ENCODE results near the gene TRIM47.
A peak's percentile ranks its signal among the peaks of the same experiment; 100 is the strongest.

The TRIM47 gene, protein sequence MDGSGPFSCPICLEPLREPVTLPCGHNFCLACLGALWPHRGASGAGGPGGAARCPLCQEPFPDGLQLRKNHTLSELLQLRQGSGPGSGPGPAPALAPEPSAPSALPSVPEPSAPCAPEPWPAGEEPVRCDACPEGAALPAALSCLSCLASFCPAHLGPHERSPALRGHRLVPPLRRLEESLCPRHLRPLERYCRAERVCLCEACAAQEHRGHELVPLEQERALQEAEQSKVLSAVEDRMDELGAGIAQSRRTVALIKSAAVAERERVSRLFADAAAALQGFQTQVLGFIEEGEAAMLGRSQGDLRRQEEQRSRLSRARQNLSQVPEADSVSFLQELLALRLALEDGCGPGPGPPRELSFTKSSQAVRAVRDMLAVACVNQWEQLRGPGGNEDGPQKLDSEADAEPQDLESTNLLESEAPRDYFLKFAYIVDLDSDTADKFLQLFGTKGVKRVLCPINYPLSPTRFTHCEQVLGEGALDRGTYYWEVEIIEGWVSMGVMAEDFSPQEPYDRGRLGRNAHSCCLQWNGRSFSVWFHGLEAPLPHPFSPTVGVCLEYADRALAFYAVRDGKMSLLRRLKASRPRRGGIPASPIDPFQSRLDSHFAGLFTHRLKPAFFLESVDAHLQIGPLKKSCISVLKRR

DNA sequence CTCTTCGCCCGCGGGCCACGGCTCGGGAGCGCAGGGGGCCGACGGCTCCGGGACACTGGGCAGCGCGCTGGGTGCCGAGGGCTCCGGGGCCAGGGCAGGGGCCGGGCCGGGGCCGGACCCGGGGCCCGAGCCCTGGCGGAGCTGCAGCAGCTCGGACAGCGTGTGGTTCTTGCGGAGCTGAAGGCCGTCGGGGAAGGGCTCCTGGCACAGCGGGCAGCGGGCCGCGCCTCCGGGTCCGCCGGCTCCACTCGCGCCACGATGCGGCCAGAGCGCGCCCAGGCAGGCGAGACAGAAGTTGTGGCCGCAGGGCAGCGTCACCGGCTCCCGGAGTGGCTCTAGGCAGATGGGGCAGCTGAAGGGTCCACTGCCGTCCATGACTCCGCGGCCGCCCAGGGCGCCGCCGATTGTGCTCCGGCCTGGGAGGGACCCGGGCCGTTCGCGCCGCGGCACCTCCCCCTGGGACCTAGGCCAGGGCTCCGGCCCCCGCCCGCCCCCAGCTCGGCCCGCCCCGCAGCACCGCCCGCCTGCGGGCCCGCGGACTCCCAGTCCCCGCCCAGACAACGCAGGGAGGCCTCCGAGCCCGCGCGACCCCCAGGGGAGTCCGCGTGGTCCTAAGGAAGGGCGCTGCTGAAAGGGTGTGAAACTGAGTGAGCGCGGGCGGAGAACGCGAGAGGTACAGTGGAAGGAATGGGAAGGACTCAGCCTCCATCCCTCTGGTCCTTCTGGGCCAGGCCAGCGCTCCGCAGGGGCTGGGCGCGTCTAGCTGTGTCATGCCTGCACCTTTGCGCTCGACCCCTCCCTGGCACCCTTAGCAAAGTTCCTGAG, at the start of gene TRIM47:
Gene TRIM47, minus strand, starts transcription at position 408 of the 825 bp plus-strand sequence. Its CDS starts 33 bp downstream, at position 375.
- peak; percentile 60 for DNase-seq (ENCODE audit: low spot score)

DNA sequence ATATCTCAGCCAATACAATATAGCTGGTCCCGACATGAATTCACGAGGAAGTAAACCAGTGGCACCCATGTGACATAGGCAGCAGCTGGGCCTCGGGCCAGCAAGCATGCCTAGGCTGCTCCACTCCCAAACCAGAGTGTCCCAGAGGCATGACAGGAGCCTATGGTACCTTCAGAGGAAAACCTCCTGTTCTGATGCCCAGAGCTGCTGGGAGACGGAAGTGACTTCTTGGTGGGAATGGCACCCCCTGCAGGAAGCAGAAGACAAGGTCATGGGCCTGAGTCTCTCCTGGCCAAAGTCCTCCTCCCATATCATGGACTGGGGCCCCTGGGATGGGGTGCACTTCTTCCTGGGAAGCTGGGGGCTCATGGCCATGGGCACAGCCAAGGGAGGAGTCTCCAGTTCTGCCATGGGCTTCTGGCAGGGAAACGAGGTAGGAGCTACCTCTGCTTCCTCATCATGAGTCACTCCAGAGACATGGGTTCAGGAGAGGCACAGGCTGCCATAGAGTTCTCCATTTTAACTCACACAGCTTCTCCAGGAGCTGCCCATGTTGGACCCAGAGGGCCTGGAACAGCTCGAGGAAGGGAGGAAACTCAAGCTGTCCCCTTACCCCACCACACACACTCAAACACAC, 49.0 kb upstream of the TRIM47 start:
- peak; percentile 30 for DNase-seq (ENCODE audit: low spot score)

DNA sequence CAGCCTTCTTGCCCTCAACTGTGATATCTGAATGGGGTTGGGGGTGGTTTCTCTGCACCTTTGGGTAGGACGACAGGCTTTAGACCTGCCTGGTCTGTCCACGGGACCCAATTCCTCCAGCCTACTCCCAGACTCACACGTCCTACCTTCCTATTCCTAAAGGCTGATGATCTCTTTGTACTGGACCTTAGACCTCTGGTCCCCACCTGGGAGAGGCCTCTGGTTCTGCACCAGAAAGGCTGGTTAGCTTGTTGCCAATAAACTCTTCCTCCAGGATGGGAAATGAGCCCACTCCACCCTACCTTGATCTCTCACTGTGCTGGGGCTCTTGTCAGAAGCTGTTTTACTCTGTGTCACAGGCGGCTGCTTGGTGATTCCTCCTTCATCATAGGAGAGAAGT, 48.1 kb upstream of the TRIM47 start:
- DNase-seq (ENCODE audit: low spot score) = no peak

DNA sequence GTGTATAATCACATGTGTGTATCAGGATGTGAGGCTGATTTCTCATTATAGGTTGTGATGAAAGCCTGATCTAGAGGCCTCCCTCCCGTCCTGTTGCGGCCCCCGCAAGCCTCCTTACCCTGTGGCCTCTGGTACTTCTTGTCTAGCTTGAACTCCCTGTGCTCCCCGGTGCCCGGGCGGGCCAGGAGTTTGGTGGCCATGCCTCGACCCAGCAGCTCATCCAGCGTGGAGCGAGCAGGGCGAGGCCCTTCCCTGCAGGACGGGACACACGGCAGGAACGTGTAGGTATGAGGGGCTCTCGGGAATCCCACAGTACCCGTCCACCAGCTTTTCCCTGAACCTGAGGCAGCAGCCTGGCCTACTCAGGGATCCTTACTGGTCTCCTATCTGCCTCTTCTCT, 47.5 kb upstream of the TRIM47 start:
- DNase-seq (ENCODE audit: low spot score) = no peak

DNA sequence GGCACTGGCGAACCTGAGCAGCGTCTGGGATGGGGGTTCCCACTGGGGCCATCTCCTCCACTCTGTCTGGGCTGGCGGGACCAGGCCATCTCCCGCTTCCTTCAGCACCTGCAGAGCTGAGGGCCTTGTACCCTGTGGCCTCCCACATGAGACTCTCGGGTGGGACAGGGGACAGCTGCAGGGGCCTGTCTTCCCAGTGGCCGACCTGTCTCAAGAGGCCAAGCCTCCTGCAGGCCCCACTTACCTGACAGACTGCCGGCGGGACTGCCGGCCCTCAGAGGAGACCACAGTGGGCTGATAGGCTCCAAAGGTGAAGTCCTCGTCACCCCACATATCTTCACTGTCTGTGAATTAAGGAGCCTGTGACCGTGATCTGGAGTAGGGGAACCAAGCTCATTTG, 46.7 kb upstream of the TRIM47 start:
- DNase-seq (ENCODE audit: low spot score) = no peak

DNA sequence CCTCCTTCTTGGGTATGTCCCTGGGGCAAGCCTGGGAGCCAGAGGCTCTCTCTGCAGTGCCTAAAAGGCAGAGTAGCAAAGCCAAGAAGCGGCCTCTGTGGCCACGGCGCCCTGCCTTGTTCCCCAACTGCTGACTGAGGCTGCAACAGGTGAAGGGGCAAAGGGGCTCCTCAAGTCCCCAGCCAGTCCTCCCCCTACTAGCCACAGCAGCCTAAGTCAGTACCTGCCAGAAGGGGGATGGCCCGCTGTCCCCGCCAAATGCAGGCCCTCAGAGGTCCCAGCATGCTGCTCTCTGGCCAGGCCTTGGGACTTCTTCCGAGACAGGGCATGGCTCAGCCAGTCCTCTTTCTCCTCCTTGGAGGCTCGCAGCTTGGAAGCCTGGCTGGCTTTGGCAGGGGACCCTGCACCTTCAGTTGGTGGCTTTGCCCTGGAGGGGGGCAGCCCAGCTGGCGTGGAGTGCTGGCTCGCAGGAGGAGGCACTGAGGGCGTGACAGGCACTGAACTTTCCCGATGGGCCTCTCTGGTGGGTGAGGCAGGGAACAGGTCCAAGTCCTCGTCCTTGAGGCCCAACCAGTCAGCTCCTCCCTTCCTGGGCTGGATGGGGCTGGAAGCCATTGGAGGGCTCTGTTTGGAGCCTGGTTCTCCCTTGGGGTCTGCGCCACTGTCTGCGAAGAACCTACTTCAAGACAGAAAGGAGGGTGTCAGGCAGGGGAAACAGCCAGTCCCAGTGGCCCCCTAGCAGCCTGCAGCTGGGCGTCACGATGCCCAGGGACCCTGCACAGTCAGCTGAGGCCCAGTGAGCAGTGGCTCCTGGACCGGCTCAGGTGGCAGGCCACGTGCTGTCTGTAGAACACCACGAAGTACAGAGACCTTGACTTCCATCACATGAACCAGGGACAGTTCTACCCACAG, 44.8 kb upstream of the TRIM47 start:
- no peak for DNase-seq (ENCODE audit: low spot score)

DNA sequence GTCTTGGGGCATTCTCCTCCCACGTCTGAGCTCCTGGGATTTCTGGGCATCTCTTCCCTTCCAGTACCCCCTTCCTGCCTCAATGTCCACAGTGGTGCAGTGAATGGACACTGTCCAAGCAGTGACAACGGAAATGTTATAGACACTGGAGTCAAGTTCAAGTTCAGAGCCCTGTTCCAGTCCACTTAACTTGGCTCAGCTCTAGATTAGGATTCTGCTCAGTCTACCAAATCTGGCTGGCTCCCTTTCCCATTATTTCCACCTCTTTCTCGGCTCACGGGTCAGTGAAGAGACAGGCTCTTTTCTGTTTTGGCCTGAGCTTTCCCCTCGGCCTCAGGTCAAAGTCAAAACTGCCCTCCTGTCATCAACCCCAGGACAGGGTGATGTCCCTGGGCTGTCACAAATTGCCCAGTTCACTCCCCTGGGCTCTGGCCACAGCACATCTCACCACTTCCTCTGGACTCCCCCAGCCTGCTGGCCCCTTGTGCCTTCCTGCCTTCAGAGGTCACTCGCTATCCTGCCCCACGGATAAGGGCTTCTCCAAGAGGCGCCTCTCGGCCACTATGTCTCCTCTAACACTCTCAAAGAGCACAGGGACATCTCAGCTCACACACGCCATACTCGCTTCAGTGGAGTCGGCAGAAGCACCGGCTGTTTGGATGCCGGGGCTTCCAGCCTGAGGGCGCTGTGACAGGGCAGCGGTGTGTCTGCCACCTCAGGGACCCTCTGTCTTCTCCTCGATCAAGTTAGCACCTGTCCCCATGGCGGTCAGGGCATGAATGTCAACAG, 44.0 kb upstream of the TRIM47 start:
- DNase-seq (ENCODE audit: low spot score) = no peak

DNA sequence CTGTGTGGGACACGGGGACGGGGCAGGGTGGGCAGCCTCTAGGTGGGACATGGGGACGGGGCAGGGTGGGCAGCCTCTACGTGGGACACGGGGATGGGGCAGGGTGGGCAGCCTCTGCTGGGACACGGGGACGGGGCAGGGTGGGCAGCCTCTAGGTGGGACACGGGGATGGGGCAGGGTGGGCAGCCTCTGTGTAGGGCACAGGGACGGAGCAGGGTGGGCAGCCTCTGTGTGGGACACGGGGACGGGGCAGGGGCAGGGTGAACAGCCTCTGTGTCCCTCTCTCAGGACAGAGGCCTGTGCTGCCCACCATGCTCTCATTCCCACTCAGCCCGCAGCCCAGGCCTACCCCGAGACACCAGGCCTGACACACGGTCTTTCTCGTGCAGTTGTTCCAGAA, 43.2 kb upstream of the TRIM47 start:
- DNase-seq (ENCODE audit: low spot score) = no peak

DNA sequence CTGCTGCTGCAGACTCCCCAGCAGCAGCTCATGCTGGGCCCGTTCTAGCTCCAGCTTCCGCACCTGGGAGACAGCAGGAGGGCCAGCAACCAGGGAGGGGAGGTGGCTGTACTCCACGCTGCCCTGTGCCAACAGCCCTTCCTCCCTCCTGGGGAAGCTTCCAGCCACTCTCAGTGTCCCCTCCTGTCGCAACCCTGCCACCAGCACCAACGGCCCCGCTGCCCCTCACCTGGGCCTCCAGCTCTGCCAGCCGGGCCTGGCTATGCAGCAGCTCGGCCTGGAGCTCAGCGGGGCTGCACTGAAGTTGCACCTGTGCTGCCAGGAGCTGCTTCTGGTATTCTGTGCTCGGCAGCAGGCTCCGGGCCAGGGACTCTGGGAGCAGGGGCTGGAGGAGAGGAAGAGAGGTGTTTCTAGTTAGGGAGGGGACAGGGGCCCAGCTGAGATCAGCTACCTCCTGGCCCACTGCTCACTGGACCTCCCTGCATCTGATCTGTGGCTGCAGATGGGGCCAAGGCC, 41.7 kb upstream of the TRIM47 start:
- no peak for DNase-seq (ENCODE audit: low spot score)

DNA sequence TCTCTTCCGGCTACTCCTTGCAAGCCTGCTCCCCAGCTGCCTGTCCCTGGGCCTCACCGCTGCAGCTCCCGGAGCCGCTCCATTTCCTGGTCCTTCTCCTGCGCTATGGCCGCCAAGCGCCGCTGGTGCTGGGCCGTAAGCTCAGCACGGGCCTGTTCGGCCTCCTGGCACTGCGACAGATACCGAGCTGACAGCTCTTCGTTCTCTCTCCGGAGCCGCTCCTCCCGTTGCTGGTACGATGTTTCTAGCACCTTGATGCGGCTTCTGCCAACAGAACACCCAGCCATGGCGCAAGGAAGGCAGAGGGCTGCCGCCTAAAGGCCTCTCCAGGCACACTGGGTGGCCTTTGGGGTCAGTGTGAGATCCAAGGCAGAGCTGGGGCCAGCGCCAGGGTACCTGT, 41.2 kb upstream of the TRIM47 start:
- DNase-seq (ENCODE audit: low spot score) = no peak

DNA sequence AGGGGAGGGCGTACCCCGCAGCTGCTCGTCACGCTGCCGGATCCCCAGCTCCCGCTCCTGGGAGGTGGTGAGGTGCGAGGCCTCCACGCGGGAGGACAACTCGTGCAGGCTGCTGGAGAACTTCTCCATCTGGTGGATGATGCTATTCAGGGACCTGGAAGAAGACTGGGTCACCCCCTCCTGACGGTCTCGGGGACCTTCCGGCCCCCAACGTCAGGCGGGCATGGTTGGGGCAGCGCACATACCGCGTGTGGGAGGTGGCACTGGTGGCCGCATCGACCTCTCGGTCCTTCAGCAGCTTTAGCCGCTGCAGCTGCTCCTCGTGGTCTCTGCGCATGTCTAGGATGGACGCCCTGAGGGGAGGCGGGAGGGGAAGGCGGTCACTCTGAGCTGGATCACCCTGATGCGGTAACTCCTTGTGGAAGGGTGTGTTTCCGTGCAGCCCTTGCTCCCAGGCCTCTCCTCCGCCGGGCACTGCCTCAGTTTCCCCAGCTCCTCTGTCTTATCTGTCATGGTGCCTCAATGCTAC, 39.6 kb upstream of the TRIM47 start:
- DNase-seq (ENCODE audit: low spot score) = no peak

DNA sequence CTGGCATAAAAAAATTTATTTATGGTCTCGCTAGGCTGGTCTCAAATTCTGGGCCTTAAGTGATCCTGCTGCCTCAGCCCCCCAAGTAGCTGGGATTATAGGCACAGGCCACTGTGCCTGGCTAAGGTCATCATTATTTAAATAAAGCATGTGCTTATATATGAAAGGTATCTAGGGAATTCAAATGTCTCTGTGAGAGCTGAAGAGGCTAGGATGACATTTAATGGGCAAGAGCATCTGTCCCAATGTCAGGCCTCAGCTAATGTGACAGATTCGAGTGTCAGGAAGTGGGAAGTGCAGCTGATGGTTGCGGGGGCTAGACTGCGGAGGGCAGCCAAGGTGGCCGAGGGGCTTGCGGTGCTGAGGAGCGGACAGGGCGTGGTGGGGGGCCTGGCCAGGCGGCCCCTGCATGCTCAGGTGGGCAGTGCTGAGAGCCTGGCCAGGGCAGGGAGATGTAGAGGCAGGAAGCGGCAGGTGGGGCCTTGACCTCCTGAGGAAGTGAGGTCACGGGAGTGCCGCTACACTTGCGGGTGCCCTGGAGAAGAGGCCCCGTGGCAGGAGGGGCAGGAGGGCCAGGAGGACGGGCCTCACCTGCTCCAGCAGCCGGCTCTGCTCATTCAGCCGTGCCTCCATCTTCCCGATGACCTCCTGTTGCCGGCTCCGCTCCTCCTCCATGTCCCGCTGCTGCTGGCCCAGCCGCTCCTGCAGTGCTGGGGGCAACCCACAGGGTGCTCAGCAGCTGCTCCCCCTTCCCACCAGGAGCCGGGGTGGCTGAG, 38.9 kb upstream of the TRIM47 start:
- no peak for DNase-seq (ENCODE audit: low spot score)

DNA sequence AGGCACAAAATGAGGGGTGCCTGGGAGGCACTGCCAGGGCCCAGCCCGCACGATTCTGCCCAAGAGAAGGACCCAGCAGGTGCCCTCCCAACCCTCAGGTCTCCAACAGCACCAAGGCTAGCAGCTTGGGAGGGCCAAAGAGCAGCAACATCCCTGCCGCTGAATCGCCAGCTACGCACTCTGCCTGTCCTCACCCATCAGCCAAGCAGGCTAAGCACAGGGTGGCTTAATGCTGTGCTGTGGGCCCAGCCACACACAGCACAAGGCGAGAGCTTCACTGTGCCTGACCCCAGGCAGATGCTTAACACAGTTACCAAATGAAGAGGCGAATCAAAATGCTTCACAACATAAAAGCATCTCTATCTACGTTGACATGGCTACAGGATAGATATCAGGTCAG, 36.9 kb upstream of the TRIM47 start:
- DNase-seq (ENCODE audit: low spot score) = no peak

DNA sequence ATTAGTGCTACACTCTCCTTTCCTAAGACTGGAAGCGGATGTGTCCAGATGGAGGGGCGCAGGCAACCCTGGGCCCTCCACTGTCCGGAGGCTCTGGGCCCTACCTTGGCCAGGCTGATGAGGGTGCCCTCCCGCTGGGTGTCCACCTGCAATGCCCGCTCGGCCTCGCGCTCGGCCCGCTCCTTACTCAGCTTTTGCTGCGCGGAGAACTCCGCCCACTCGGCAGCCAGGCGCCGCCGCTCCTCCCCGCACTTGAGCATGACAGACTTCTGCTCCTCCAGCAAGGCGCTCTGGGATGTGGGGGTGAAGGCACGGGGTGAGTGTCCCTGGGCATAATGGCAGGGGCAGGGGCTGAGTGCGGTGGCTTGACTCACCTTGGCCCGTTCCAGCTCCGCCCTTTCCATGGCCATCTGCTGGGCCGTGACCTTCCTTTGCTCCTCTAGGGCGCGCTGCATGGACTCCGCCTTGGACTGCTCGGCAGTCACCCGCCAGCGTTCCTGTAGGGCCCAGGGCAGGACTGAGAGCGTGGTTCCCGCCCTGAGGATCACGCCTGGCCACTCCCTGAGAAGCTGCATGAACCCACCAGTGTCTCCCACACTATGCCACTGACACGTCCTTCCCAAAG, 36.4 kb upstream of the TRIM47 start:
- DNase-seq (ENCODE audit: low spot score) = no peak

DNA sequence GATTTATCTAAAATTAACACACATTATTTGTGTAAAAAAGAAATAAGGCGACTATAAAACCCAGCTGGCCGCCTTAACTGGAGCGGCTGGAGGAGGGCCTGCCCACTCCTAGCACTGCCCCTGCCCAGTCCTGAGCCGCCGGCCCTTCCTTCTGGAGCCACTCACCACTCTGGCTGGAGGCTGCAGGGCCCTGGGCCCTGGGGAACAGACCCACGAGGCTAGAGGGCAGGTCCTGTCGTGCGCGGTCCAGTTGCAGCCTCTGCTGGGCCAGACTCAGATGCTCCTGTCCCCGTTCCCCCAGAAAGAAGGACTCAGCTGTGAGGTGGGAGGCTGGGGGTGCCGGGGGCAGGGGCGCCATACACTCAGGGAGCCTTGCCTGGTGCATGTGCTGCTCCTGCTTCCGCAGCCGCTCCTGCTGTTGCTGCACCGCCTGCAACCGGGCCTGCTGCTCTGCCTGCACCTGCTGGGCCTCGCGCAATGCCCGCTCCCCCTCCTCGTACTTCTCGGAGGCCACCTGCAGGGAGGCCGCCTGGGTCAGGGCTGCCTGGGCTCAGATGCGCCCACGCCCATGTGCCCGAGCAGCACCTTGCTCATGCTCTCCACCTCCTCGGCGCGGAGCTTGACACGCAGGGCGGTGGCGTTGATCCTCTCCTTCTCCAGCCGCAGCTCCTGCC, 35.3 kb upstream of the TRIM47 start:
- DNase-seq (ENCODE audit: low spot score) = no peak

DNA sequence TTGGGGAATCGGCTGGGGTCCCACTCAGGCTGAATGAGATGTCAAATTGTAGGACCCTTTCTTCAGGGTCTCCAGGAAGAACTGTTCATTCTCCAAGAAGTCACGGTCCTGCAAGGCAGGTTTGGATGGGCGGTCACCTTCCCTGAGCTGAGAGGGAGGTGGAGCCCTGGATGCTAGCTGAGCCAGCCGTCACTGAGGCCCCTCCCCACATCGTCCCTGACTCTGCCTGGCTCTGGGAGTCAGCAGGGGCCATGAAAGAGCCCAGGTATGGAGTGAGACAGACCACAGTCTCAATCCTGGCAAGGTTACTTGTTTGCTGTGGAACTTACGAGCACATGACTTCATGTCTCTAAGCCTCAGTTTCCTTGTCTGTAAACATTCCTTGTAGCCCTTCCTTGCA, 32.3 kb upstream of the TRIM47 start:
- no peak for DNase-seq (ENCODE audit: low spot score)

DNA sequence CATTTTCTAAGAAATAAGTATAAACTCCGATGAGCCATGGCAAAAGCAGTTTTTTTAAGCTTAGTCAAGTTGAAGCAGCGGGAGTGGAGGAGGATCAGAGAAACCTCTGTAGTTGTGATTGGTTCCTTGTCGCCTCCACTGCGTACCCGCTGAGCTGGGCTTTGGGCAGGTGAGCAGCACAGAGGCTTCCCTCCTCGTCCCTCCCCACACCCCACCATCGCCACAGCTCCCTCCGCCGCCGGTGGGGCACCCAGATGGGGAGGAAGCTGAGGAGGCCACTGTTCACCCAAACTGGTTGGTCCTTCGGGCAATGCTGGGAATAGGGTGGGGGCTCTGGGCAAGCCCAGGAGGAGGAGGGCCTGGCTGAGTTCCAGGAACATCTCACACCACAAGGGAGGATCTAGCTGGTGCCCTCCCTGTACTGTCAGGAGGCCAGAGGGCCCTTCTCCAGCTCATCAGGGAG, 31.5 kb upstream of the TRIM47 start:
- no peak for DNase-seq (ENCODE audit: low spot score)

Measured in AG08395 (cell line).